ENCODE measurements around the gene OSER1.
"Not testable (repeated sequence)": the region's sequence is repeated elsewhere in the genome, so short reads cannot be mapped to it uniquely, and the experiment has no call there.

Gene OSER1

GRCh38 chr20:44210406-44211176, at the start of gene OSER1:
OSER1 (minus strand) TSS chr20:44210771; CDS start chr20:44206957, 3,814 bp downstream.
- peak; percentile 97 for DNase-seq

GRCh38 chr20:44258226-44258890, 47.8 kb upstream of the OSER1 start:
- DNase-seq: no peak

GRCh38 chr20:44256961-44257360, 46.4 kb upstream of the OSER1 start:
- DNase-seq: no peak

GRCh38 chr20:44255942-44256341, 45.4 kb upstream of the OSER1 start:
- DNase-seq: no peak

- DNase-seq: no peak
Measured at GRCh38 chr20:44254073-44254472, 43.5 kb upstream of the OSER1 start.

GRCh38 chr20:44253528-44253927, 43.0 kb upstream of the OSER1 start:
- DNase-seq: no peak

GRCh38 chr20:44251284-44251683, 40.7 kb upstream of the OSER1 start:
- no peak for DNase-seq

- no peak for DNase-seq
Measured at GRCh38 chr20:44248410-44248759, 37.8 kb upstream of the OSER1 start.

- DNase-seq: peak; percentile 29
Measured at GRCh38 chr20:44247586-44248409, 37.2 kb upstream of the OSER1 start.

- no peak for DNase-seq
Measured at GRCh38 chr20:44247131-44247571, 36.6 kb upstream of the OSER1 start, which contains the start of gene GDAP1L1. GDAP1L1 (plus strand) TSS chr20:44247308; CDS start chr20:44247335, 27 bp downstream.

- DNase-seq: no peak
Measured at GRCh38 chr20:44245977-44246376, 35.4 kb upstream of the OSER1 start.

GRCh38 chr20:44241796-44242195, 31.2 kb upstream of the OSER1 start:
- no peak for DNase-seq

GRCh38 chr20:44236840-44237239, 26.3 kb upstream of the OSER1 start:
- not testable (repeated sequence) for DNase-seq

GRCh38 chr20:44235702-44236101, 25.1 kb upstream of the OSER1 start:
- DNase-seq: no peak

- no peak for DNase-seq
Measured at GRCh38 chr20:44234566-44235317, 24.2 kb upstream of the OSER1 start.

GRCh38 chr20:44233436-44234016, 23.0 kb upstream of the OSER1 start:
- no peak for DNase-seq

- DNase-seq: not testable (repeated sequence)
Measured at GRCh38 chr20:44232469-44232856, 21.9 kb upstream of the OSER1 start.

GRCh38 chr20:44231713-44232468, 21.3 kb upstream of the OSER1 start:
- DNase-seq: no peak

GRCh38 chr20:44231193-44231592, 20.6 kb upstream of the OSER1 start:
- no peak for DNase-seq

- DNase-seq: no peak
Measured at GRCh38 chr20:44228465-44229258, 18.1 kb upstream of the OSER1 start.

GRCh38 chr20:44224637-44225036, 14.1 kb upstream of the OSER1 start:
- DNase-seq: no peak
